ENCODE data around the gene NCKAP5L. TPM values are rescaled to one million over a fixed set of nuclear protein-coding genes. Genes with fewer than 3 reads are reported as not detected.
A peak's percentile ranks its signal among the peaks of the same experiment; 100 is the strongest.

The NCKAP5L gene
- total and polyA plus RNA-seq, 9 of the 15 experiments (the other 6 are each of a cell fraction or from before 2014, with no cell fraction given) = 0.01 to 14.4 (median 3.7) TPM

DNA sequence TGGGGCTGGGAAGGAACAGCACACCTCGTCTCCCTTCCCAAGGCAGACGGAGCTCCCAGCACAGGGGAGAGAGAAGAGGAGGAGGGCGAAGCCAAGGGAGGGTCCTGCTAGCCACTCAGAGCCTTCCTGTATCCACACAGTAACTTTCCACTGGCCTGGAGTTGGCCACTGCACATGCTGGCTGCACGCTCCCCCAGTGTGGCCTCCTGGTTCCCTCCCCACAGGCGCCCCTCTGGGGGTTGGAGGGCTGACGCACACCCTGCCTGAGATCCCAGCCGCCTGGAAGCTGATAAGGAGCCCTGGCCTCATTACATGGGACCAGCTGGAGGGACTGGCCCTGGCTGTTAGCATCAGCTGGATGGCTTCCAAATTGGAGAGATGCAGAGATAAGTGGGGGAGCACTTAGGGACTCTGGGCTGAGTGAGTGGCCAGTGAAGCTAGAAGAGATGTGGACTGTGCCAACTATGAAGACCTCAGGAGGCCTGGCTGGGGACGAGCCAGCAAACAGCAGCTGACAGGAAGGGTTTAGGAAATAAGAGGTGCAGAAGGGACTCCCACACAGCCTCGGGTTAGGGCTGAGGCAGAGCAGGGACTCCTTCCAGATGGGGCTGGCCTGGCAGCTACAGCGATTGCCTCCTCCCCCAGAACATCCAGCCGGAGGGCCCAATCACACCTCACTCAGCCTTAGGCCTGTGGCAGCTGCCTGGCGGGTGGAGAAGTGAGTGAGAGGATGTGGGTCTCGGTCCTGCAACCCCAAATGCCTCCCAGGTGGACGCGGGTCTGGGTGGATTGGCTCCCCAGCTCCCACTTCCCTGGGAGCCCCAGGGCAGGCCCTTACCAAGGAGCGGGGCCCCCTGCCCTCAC, 41.0 kb upstream of the NCKAP5L start (continued):
- TF ChIP-seq CBX5 (IDR thresholded peaks at IDR 0.05; ENCODE audit: borderline replicate concordance, low read depth) (no peak), ZEB2 (IDR thresholded peaks at IDR 0.05) (peak; percentile 79), ZFP36 (IDR thresholded peaks at IDR 0.05; ENCODE audit: low read depth, low read length, partially characterized antibody) (no peak), ZNF589 (CRISPR knock-in tag; IDR thresholded peaks at IDR 0.05; ENCODE audit: low read depth) (peak; percentile 98), MYNN (IDR thresholded peaks at IDR 0.05) (peak; percentile 97), MYNN (CRISPR knock-in tag; IDR thresholded peaks at IDR 0.05) (no peak), RB1 (IDR thresholded peaks at IDR 0.05; ENCODE audit: low read depth) (peak; percentile 84; the same call in 1 of the 2 replicates), HDAC1 (IDR thresholded peaks at IDR 0.05) (peak in 1 of 2 experiments; percentile 95; a peak in 3 of 4 replicates), MECOM (CRISPR knock-in tag; IDR thresholded peaks at IDR 0.05) (peak; percentile 38; the same call in 1 of the 2 replicates), SMARCA4 (IDR thresholded peaks at IDR 0.05) (peak; percentile 99), IRF2 (CRISPR knock-in tag; IDR thresholded peaks at IDR 0.05) (no peak)

DNA sequence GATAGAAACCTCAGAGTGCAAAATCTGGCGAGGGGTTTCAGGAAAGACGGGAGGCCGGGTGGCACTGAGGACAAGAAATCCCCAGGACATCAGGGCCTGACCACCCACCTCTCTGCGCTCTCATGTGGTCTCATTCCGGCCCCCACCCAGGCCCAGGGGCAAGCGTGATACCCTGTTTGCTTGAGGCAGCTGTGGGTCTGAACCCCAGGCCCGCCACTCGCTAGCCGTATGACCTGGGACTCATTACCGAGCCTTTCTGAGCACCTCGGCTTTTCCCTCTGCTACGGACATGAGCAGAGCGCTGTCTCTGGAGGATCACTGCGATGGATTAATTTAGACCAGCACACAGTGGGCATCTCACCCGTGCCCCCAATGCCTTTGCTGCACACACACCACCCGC, 40.2 kb upstream of the NCKAP5L start:
- Histone ChIP-seq H3K9me1 (ENCODE audit: control insufficient read depth, insufficient read depth, low read length) (no peaks in the 10 kb centered on the region), H3K79me2 (ENCODE audit: control insufficient read depth, insufficient read depth, low read length) (no peaks in the 10 kb centered on the region), H2AFZ (ENCODE audit: low read depth, low read length) (peak overlapping the region; percentile 69), H3K27me3 (ENCODE audit: control insufficient read depth in 2 of 2, insufficient read depth in 2 of 2, low read length in 2 of 2) (peaks cover 4 to 19% of the 10 kb centered on the region in 2 experiments; a peak in 2 of 5 replicates), H3K9me3 (replicated peaks; ENCODE audit: control insufficient read depth, insufficient read depth, low read depth, low read length) (no peaks in the 10 kb centered on the region), H3K4me1 (replicated peaks in 1 of 2; ENCODE audit: control insufficient read depth in 2 of 2, insufficient read depth in 2 of 2, low read length in 2 of 2) (peaks cover 35 to 40% of the 10 kb centered on the region in 2 experiments), H3K4me3 (no peak overlapping the region), H3K27ac (ENCODE audit: extremely low read depth, low read depth, low read length) (peak overlapping the region; percentile 23; the same call in 2 of the 3 replicates), H3K9ac (ENCODE audit: insufficient read depth in 1 of 2, low read depth in 2 of 2, low read length in 2 of 2) (peak overlapping the region in 1 of 2 experiments; percentile 3; a peak in 1 of 4 replicates), H3K4me2 (ENCODE audit: insufficient read depth, low read length) (peak overlapping the region; percentile 51; the same call in 1 of the 2 replicates), H4K20me1 (replicated peaks; ENCODE audit: control insufficient read depth, insufficient read depth, low read length) (no peaks in the 10 kb centered on the region), H3K36me3 (ENCODE audit: control insufficient read depth, insufficient read depth, low read length) (no peaks in the 10 kb centered on the region)
- in situ Hi-C loops (cut with MboI) (loop anchor here (5.0 kb wide), 2 partner anchors 94 to 199 kb away; partner anchors contain the start of gene AQP5), intact Hi-C loops (cut with micrococcal nuclease) (loop anchor here (5.0 kb wide), 3 partner anchors 44 to 184 kb away; no protein-coding TSS in a partner anchor)
- 61% methylated on average over 13 of the region's 16 CpGs for WGBS (ENCODE audit: insufficient coverage, low coverage, missing lambda C conversion rate)
- ATAC-seq (no peak), DNase-seq (ENCODE audit: extremely low read depth in 1 of 4, low spot score in 3 of 4) (no peak), FAIRE-seq (no peak)
- BruUV-seq (replicated peaks) = no TSS peak
- POLR2A ChIA-PET = interaction anchor here (0.5 to 1.0 kb wide), 5 partner anchors 9 to 127 kb away, joined by 3 to 5 read pairs (median 4); partner anchors contain the start of gene TMBIM6
- CTCF ChIA-PET (ENCODE audit: low intra/inter-chr PET ratio) = interaction anchor here (1.0 kb wide), 1 partner anchor 202 kb away, joined by 7 read pairs; no protein-coding TSS in a partner anchor
- TF ChIP-seq FUS (optimal IDR thresholded peaks at IDR 0.05; ENCODE audit: low read depth, low read length) (no peak), THRAP3 (IDR thresholded peaks at IDR 0.05; ENCODE audit: borderline replicate concordance) (no peak), YY1 (IDR thresholded peaks at IDR 0.05; ENCODE audit: borderline replicate concordance in 1 of 3, control insufficient read depth in 1 of 3, extremely low read depth in 1 of 3, insufficient read depth in 3 of 3, insufficient read length in 1 of 3, insufficient replicate concordance in 2 of 3, low read depth in 1 of 3, low read length in 2 of 3) (no peak), EZH2 (IDR thresholded peaks at IDR 0.05; ENCODE audit: borderline replicate concordance, low read depth, low read length) (no peak), NCOA1 (IDR thresholded peaks at IDR 0.05; ENCODE audit: low read depth) (no peak), ZKSCAN1 (IDR thresholded peaks at IDR 0.05; ENCODE audit: low read depth, low read length) (peak; percentile 40; the same call in 1 of the 2 replicates), ELF2 (CRISPR knock-in tag; IDR thresholded peaks at IDR 0.05) (no peak), FOXA3 (CRISPR knock-in tag; conservative IDR thresholded peaks at IDR 0.05 in 1 of 2, IDR thresholded peaks at IDR 0.05 in 1 of 2) (no peak), PHF8 (IDR thresholded peaks at IDR 0.05; ENCODE audit: borderline replicate concordance, low read length) (no peak)

All from K562 (cell line).